Cardiac fibroblast (primary cell): ENCODE results near the gene MRPL37.
"Not testable (repeated sequence)": the region's sequence is repeated elsewhere in the genome, so short reads cannot be mapped to it uniquely, and the experiment has no call there.

Experiments used
- DNase-seq, 2 donors: peaks; one replicate each; pipeline versions ENCODE4 v3.0.0 to v3.0.0-alpha.2; 2010; ENCODE audit warnings: low read depth in 2 of 2
- H3K4me3 ChIP-seq, 2 donors: replicated peaks in 1 of 2; 1 replicate in 1 of 2; 2 replicates in 1 of 2; pipeline ENCODE4 v1.5.1; 2011; ENCODE audit warnings: low read depth in 2 of 2, low read length in 2 of 2, mild to moderate bottlenecking in 2 of 2, moderate library complexity in 1 of 2
- TF ChIP-seq, protein P1 (sequence below): IDR thresholded peaks from one replicate; pipeline ENCODE4 v1.5.1; 2011; ENCODE audit warnings: low read depth, mild to moderate bottlenecking, low read length, inconsistent platforms

The MRPL37 gene

DNA sequence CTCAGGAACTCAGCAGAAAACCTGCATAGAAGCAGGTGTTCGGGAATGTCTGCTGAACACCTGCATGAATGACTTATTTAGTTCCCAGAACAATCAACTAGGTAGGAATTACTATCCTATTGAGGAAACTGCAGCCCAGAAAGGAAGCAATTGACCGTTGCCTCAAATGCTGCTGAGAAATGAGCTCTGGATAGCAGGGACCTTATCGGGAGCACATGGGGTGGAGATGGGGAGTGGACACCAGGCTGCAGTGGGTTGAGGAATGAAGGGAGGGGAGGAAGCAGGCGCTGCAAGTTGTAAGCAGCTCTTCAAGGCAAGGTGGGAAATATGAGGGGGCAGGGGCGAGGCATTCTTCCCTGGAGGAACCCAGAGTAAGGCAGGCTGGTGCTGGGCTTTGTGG is 36.4 kb upstream of the MRPL37 start:
- DNase-seq = no peak
- TF ChIP-seq, protein P1, sequence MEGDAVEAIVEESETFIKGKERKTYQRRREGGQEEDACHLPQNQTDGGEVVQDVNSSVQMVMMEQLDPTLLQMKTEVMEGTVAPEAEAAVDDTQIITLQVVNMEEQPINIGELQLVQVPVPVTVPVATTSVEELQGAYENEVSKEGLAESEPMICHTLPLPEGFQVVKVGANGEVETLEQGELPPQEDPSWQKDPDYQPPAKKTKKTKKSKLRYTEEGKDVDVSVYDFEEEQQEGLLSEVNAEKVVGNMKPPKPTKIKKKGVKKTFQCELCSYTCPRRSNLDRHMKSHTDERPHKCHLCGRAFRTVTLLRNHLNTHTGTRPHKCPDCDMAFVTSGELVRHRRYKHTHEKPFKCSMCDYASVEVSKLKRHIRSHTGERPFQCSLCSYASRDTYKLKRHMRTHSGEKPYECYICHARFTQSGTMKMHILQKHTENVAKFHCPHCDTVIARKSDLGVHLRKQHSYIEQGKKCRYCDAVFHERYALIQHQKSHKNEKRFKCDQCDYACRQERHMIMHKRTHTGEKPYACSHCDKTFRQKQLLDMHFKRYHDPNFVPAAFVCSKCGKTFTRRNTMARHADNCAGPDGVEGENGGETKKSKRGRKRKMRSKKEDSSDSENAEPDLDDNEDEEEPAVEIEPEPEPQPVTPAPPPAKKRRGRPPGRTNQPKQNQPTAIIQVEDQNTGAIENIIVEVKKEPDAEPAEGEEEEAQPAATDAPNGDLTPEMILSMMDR = no peak

DNA sequence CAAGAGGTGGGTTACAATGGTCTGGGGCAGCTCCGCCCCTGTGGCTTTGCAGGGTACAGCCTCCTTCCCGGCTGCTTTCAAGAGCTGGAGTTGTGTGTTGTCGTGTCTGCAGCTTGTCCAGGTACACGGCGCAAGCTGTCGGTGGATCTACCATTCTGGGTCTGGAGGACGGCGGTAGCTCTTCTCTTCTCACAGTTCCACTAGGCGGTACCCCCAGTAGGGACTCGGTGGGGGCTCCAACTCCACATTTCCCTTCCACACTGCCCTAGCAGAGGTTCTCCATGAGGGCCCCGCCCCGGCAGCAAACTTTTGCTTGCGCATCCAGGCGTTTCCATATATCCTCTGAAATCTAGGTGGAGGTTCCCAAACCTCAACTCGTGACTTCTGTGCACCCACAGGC is 34.8 kb upstream of the MRPL37 start:
- no peak for DNase-seq
- TF ChIP-seq, protein P1 = no peak
- H3K4me3 ChIP-seq = no peak overlapping the region

More for the DNA sequence above, 36.4 kb upstream of the MRPL37 start:
- no peak overlapping the region for H3K4me3 ChIP-seq

DNA sequence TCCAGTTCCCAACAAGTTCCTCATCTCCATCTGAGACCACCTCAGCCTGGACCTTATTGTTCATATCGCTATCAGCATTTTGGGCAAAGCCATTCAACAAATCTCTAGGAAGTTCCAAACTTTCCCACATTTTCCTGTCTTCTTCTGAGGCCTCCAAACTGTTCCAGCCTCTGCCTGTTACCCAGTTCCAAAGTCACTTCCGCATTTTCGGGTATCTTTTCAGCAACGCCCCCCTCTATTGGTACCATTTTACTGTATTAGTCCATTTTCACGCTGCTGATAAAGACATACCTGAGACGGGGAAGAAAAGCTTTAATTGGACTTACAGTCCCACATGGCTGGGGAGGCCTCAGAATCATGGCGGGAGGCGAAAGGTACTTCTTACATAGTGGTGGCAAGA is 33.6 kb upstream of the MRPL37 start:
- not testable (repeated sequence) for H3K4me3 ChIP-seq

GRCh38 chr1:54167422-54168139 is 32.4 kb upstream of the MRPL37 start:
- TF ChIP-seq, protein P1 = no peak
- H3K4me3 ChIP-seq = no peak overlapping the region
- peak in 1 of 2 donors; percentile 49 for DNase-seq

More for the DNA sequence above, 33.6 kb upstream of the MRPL37 start:
- DNase-seq = not testable (repeated sequence)

- H3K4me3 ChIP-seq = no peak overlapping the region
- no peak for DNase-seq
- TF ChIP-seq, protein P1 = no peak
Observed at GRCh38 chr1:54168206-54168965, 31.6 kb upstream of the MRPL37 start.

DNA sequence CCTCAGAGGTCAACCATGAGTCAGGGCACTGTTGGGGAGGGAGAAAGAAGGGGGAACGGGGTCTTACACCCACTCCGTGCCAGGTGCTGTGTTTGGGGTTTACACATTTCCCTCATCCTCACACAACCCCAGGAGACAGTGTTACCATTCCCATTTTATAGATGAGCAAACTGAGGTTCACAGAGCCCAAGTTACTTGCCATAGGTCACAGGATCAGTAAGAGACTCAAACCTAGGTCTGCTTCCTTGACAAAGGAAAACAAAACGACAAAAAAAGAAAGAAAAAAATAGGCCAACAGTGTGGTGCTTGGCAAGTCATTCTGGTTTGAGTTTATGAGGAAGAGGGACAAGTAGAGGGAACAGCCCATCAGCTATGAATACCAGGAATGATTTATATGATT is 30.9 kb upstream of the MRPL37 start:
- no peak for DNase-seq
- TF ChIP-seq, protein P1 = no peak
- no peak overlapping the region for H3K4me3 ChIP-seq

DNA sequence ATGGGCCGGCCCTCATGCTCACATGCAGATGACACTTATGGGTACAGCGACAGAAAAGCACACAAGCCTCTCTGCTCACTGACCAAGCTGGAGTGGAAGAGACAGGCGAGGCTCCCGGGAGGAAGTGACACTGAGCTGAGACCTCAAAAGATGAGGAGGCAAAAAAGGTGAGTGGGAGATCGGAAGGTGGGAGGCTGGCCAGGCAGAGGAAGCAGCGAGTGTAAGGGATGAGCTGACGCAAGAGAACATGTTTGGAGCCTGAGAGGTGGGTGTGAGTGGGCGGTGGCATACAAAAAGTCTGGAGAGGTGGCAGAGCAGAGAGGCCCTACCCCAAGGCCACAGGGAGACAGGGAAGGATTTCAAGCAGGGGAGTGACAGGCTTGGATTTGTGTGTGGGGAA is 29.0 kb upstream of the MRPL37 start:
- no peak for DNase-seq
- TF ChIP-seq, protein P1 = no peak

More for the DNA sequence above, 29.0 kb upstream of the MRPL37 start:
- no peak overlapping the region for H3K4me3 ChIP-seq
